ENCODE data around the gene SHISA9. TPM values are rescaled to one million over a fixed set of nuclear protein-coding genes. Genes with fewer than 3 reads are reported as not detected.

Gene SHISA9
- polyA plus RNA-seq, 6 donors from 2014 or later, result not detected

DNA sequence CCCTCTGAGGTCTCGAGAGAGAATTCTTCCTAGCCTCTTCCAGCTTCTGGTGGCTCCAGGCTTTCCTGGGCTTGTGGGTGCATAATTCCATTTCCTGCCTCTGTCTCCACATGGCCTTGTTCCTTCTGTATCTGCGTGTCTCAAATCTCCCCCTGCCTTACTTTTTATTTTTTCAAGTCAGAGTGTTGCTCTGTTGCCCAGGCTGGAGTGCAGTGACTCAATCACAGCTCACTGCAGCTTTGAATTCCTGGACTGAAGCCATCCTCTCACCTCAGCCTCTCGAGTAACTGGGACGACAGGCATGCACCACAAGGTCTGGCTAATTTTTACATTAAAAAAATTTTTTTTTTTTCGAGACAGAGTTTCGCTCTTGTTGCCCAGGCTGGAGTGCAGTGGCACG lies 120.6 kb downstream of the SHISA9 start:
- no peak overlapping the region for H3K27ac Mint-ChIP-seq
- H3K27me3 Mint-ChIP-seq, result peaks cover 4 to 6% (median 5%) of the 10 kb centered on the region in 3 donors
- ATAC-seq (ENCODE audit: low read depth in 2 of 2) (no peak), DNase-seq (no peak)
- no peak overlapping the region for H3K4me3 Mint-ChIP-seq
- peaks cover 0 to 7% of the 10 kb centered on the region in 2 donors for H3K36me3 Mint-ChIP-seq
- peaks cover 0 to 9% (median 7%) of the 10 kb centered on the region in 7 donors for H3K9me3 Mint-ChIP-seq
- H3K4me1 Mint-ChIP-seq, result no peaks in the 10 kb centered on the region

DNA sequence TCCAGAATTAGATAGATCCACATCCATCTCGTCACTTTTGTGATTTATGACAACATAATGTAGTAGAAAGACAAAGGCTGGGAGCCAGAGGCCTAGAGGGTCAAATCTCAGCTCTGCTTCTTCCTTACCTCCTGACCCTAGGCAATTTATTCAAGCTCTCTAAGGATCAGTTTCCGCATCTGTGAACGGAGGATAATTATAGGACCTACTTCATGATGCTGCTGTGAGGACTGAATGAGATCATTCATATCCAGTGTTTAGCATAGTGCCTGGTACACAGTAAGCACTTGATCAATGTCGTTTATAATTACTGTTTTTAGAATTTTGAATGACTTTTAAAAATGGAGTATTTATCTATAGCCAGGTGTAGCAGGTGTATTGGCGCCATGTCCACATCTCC lies 128.4 kb downstream of the SHISA9 start:
- DNase-seq (no peak), ATAC-seq (ENCODE audit: low read depth in 2 of 2) (no peak)
- peaks cover 0 to 7% of the 10 kb centered on the region in 2 donors for H3K36me3 Mint-ChIP-seq
- H3K4me3 Mint-ChIP-seq, result no peak overlapping the region
- no peaks in the 10 kb centered on the region for H3K27me3 Mint-ChIP-seq
- peaks cover 0 to 25% (median 10%) of the 10 kb centered on the region in 7 donors for H3K9me3 Mint-ChIP-seq
- H3K27ac Mint-ChIP-seq, result no peak overlapping the region
- no peaks in the 10 kb centered on the region for H3K4me1 Mint-ChIP-seq

DNA sequence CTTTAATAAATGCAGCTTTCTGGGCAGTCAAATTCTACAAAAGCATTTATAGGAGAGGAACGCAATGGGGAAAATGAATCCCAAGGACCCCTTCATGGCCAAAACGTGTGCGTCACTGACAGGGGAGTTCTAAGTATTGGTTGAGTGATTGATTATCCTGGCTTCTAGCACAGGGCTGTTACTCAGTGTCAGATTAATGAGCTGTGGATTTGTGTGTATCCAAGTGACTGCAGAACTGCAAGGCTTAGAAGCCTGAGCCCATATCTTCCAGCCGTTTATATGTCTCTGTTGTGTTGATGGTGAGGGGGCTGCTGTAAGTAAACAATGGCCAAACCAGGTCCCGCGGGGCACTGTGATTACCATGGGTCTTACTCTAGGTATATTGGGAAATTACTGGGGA lies 129.4 kb downstream of the SHISA9 start:
- Mint-ChIP-seq H3K9me3 (peaks cover 0 to 25% (median 10%) of the 10 kb centered on the region in 7 donors), H3K4me1 (no peaks in the 10 kb centered on the region), H3K36me3 (peaks cover 0 to 7% of the 10 kb centered on the region in 2 donors), H3K27ac (no peak overlapping the region), H3K4me3 (no peak overlapping the region), H3K27me3 (no peaks in the 10 kb centered on the region)
- ATAC-seq (ENCODE audit: low read depth in 2 of 2) (no peak), DNase-seq (no peak)

DNA sequence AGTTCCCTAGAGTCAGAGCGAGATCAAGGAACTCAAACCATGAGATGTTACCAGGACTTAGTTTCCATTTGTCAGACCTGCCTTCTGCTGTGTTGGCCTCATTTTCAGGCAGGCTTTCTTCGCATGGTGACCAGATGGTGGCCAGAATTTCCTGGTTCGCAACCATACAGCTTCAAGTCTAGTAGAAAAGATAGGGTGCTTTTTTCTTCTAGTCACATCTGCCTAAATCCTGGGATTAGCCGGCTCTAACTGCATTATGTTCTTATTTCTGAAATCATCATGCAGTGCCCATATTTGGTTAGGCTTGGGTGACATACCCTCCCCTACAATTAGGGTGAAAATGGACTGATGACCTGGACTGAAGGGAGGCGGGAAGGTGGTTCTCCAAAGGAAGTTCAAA lies 131.5 kb downstream of the SHISA9 start:
- ATAC-seq (ENCODE audit: low read depth in 2 of 2) (no peak), DNase-seq (no peak)
- Mint-ChIP-seq H3K27me3 (no peaks in the 10 kb centered on the region), H3K27ac (no peak overlapping the region), H3K4me1 (no peaks in the 10 kb centered on the region), H3K36me3 (no peaks in the 10 kb centered on the region), H3K4me3 (no peak overlapping the region), H3K9me3 (peaks cover 0 to 16% (median 10%) of the 10 kb centered on the region in 7 donors)

DNA sequence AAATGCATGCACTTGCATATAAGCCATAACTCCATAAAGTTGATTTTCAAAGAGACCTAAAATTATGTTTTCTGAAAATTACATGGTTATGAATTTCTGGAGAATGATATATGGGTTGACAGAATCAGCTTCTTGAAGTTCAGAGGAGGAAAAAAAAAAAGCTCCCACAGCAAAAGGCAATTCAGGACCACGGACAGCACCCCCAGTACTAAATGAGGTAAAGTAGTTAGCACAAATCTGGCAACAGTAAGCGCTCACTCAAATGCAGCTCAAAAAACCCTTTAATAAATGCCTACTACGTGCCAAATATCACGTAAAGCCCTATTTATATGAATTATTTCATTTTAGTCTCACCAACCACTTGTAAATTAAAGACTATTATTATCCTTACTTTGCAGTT lies 135.2 kb downstream of the SHISA9 start:
- peaks cover 0 to 5% of the 10 kb centered on the region in 2 donors for H3K36me3 Mint-ChIP-seq
- ATAC-seq (ENCODE audit: low read depth in 2 of 2) (no peak), DNase-seq (no peak)
- no peak overlapping the region for H3K27ac Mint-ChIP-seq
- no peaks in the 10 kb centered on the region for H3K4me1 Mint-ChIP-seq
- H3K9me3 Mint-ChIP-seq, result peaks cover 0 to 20% (median 11%) of the 10 kb centered on the region in 7 donors
- H3K27me3 Mint-ChIP-seq, result peaks cover 0 to 5% (median 0%) of the 10 kb centered on the region in 3 donors
- no peak overlapping the region for H3K4me3 Mint-ChIP-seq

DNA sequence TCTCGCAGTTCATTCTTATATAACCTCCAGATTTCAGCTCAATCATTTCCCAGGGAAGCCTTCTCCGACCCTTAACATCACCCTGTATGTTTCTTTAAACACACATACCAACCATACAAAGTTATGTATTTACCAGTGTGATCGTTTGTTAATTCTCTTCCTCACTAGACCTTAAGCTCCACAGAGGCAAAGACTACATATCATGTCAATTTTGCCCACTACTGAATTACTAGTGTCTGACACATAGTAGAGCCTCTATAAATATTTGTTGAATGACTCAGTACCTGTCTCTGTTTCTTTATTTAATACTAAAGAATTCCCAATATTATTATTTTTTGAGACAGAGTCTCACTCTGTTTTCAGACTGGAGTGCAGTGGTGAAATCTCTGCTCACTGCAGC lies 137.2 kb downstream of the SHISA9 start:
- DNase-seq, result no peak
- H3K36me3 Mint-ChIP-seq, result peaks cover 0 to 5% of the 10 kb centered on the region in 2 donors
- H3K4me1 Mint-ChIP-seq, result no peaks in the 10 kb centered on the region
- peaks cover 0 to 5% (median 0%) of the 10 kb centered on the region in 3 donors for H3K27me3 Mint-ChIP-seq
- peaks cover 4 to 27% (median 18%) of the 10 kb centered on the region in 7 donors for H3K9me3 Mint-ChIP-seq
- H3K4me3 Mint-ChIP-seq, result no peak overlapping the region
- no peak overlapping the region for H3K27ac Mint-ChIP-seq
- no peak for ATAC-seq (ENCODE audit: low read depth in 2 of 2)

DNA sequence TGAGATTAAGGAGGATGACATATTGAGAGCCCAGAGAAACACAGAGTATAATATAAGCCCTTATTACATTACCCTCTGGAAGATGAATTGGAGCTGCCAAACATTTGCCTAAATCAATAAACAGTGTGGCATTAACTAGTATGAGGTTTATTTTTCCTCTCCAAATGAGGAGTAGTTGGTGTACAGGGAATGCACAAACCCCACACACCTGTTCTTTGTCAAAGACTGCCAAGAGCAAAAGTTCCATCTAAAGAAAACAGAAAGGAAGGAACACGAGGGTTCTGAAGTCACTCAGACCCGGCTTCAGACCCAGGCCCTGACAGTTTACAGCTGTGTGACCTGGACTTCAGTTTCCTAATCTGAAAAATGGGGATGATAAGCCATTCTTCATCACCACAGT lies 138.1 kb downstream of the SHISA9 start:
- no peak for DNase-seq
- ATAC-seq (ENCODE audit: low read depth in 2 of 2), result no peak
- Mint-ChIP-seq H3K4me3 (no peak overlapping the region), H3K27me3 (peaks cover 0 to 5% (median 0%) of the 10 kb centered on the region in 3 donors), H3K9me3 (peaks cover 5 to 30% (median 20%) of the 10 kb centered on the region in 7 donors), H3K27ac (no peak overlapping the region), H3K36me3 (peaks cover 0 to 5% of the 10 kb centered on the region in 2 donors), H3K4me1 (no peaks in the 10 kb centered on the region)

DNA sequence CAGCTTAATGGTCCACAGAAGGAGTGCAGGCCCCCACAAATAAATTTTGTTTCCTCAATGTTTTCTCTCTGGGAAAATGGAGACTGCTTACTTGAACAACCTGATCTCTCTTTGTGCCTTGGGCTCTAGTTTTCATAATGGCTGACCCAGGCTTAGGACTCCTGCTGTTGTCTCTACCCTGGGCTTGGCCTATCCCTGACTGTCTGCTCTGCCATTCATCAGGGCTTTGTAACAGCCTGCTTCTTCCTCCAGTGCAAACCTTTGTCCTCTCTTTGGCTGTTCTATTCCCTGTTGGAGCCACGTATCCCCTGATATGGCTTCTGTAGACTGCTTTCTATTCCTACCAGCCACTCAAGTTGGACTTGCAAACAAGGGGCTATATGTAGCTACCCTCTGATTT lies 139.8 kb downstream of the SHISA9 start:
- no peak for ATAC-seq (ENCODE audit: low read depth in 2 of 2)
- no peak for DNase-seq
- H3K4me1 Mint-ChIP-seq, result no peaks in the 10 kb centered on the region
- no peak overlapping the region for H3K4me3 Mint-ChIP-seq
- no peak overlapping the region for H3K27ac Mint-ChIP-seq
- H3K9me3 Mint-ChIP-seq, result peaks cover 5 to 30% (median 20%) of the 10 kb centered on the region in 7 donors
- peaks cover 0 to 9% (median 0%) of the 10 kb centered on the region in 3 donors for H3K27me3 Mint-ChIP-seq
- peaks cover 0 to 5% of the 10 kb centered on the region in 2 donors for H3K36me3 Mint-ChIP-seq

DNA sequence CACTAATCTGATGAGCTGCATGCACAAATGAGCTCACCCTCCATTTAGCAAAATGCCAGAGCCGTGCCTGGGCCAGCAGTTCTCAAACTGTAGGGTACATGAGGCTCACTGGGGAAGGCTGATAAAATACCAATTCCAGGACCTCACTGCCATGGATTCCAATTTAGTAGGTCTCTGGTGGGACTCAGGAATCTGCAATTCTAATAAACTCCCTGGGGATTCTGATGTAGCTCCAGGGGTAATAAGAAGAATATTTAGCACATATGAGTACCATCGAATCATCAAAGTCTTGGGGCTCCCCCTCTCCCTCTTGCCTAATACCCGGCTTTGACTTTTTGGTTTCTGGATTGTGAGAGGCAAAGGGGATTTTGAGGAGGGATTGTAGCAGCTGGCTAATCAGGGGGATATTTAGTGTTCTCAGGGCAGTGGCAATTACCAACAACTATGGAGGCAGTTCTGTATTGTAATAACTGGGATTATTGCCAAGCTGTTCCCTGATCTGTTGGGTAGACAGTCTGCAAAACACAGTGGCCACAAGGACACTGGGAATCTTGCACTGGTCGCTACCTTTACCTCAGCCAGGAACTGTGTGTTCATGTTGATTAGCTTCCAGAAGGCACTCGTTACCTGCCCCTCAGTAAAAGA lies 140.4 kb downstream of the SHISA9 start:
- ATAC-seq (ENCODE audit: low read depth in 2 of 2) (no peak), DNase-seq (no peak)
- Mint-ChIP-seq H3K36me3 (peaks cover 0 to 5% of the 10 kb centered on the region in 2 donors), H3K27me3 (peaks cover 0 to 9% (median 4%) of the 10 kb centered on the region in 3 donors), H3K9me3 (peaks cover 5 to 30% (median 18%) of the 10 kb centered on the region in 7 donors), H3K27ac (no peak overlapping the region), H3K4me3 (no peak overlapping the region), H3K4me1 (no peaks in the 10 kb centered on the region)

DNA sequence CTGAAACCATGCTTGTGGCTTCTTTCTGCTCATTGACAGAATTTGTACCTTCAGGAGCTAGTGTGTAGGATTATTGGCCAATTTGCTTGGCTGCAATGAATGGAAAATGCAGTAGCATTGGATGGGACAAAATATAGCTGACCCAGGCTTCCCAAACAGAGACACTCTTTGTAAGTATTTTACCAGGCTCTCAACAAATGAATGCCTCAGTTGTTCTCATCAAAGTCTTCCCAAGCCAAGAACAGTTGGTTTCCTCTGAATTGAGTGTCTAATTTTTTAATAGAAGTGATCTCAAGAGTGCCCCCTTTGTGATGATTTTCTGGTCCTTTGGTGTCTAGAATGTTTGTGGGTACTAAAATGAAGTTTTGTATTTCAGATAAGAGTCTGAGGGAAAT lies 140.9 kb downstream of the SHISA9 start:
- ATAC-seq (ENCODE audit: low read depth in 2 of 2), result no peak
- Mint-ChIP-seq H3K9me3 (peaks cover 5 to 28% (median 17%) of the 10 kb centered on the region in 7 donors), H3K36me3 (peaks cover 0 to 5% of the 10 kb centered on the region in 2 donors), H3K27ac (no peak overlapping the region), H3K4me3 (no peak overlapping the region), H3K4me1 (no peaks in the 10 kb centered on the region), H3K27me3 (peaks cover 0 to 9% (median 6%) of the 10 kb centered on the region in 3 donors)
- DNase-seq, result no peak

DNA sequence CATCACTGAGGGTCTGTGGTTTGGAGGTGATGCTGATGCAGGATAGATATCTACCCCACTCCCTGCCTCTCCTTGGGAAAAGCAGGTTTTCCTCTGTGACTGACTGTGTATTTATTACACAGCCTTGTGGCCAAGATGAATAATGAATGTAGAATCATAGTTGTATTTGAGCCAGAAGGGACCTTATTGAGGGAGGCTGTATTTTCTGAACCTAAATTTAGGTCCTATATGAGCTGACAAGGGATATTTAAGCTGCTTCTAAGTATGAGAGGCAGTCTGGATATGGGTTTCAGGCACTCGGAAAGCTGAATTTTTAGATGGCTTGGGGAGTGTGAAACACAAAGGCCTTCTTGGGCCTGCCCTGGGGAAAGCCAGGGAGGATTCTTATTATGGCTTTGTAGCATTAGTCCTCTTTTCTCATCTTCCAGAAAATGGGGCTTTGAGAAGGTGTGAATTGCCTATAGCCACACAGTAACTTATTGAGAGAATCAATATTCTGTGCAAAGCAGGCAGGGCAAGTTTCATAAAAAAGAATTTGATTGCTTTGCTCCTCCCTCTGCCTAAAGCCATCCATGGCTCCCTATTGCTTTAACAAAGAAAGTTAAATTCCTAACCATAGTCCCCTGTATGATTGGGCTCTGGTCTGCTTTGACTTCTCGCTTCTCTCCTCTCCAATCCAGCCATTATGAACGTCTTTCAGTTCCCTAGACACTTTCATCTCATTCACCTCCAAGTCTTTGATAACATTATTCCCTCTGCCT lies 144.8 kb downstream of the SHISA9 start:
- H3K4me3 Mint-ChIP-seq, result no peak overlapping the region
- H3K9me3 Mint-ChIP-seq, result peaks cover 0 to 24% (median 8%) of the 10 kb centered on the region in 7 donors
- peaks cover 0 to 6% (median 3%) of the 10 kb centered on the region in 3 donors for H3K27me3 Mint-ChIP-seq
- no peaks in the 10 kb centered on the region for H3K36me3 Mint-ChIP-seq
- no peak overlapping the region for H3K27ac Mint-ChIP-seq
- no peaks in the 10 kb centered on the region for H3K4me1 Mint-ChIP-seq
- ATAC-seq (ENCODE audit: low read depth in 2 of 2) (no peak), DNase-seq (no peak)

DNA sequence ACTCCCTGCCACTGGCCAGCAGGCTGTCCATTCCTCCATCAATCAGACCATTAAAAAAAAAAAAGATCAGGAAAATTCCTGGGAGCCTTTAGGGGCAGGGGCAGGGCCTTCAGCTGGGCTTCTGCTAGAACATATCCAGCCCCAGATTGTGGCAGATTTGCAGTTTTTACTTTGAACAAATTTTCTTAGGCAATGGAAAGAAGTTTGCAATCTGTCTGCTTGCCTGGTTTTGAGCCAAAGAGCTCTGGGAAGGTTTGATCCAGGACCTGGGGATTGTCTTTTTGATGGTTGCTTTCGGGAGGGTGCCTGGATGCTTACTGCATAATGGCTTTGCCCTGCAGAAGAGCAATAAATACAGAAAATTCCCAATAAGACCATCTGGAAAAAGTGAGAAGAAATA lies 145.9 kb downstream of the SHISA9 start:
- H3K27ac Mint-ChIP-seq, result no peak overlapping the region
- no peak for DNase-seq
- no peaks in the 10 kb centered on the region for H3K36me3 Mint-ChIP-seq
- H3K27me3 Mint-ChIP-seq, result peaks cover 0 to 6% (median 3%) of the 10 kb centered on the region in 3 donors
- no peak for ATAC-seq (ENCODE audit: low read depth in 2 of 2)
- no peak overlapping the region for H3K4me3 Mint-ChIP-seq
- H3K9me3 Mint-ChIP-seq, result peaks cover 0 to 20% (median 11%) of the 10 kb centered on the region in 7 donors
- no peaks in the 10 kb centered on the region for H3K4me1 Mint-ChIP-seq

DNA sequence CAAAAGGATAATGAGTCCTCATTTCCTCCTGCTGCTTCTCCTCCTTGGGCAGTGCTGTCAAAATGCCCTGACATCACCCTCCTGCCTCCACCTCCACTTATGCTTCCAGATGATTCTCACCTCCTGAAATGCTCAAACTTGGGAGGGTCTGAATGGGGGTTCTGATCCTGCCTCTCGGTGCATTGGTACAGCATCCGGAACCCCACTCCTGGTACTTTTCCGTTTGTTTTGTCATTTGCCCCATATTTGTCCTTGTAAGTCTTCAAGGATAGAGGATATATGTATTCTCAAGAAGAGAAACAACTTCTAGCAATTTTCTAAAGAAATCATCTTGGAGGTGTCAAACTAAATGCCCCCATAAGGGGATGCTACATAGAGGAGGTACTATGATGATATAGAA lies 148.3 kb downstream of the SHISA9 start:
- peaks cover 4 to 13% (median 12%) of the 10 kb centered on the region in 7 donors for H3K9me3 Mint-ChIP-seq
- H3K27me3 Mint-ChIP-seq, result peaks cover 0 to 6% (median 3%) of the 10 kb centered on the region in 3 donors
- DNase-seq (no peak), ATAC-seq (ENCODE audit: low read depth in 2 of 2) (no peak)
- H3K36me3 Mint-ChIP-seq, result no peaks in the 10 kb centered on the region
- no peaks in the 10 kb centered on the region for H3K4me1 Mint-ChIP-seq
- H3K27ac Mint-ChIP-seq, result no peak overlapping the region
- no peak overlapping the region for H3K4me3 Mint-ChIP-seq

DNA sequence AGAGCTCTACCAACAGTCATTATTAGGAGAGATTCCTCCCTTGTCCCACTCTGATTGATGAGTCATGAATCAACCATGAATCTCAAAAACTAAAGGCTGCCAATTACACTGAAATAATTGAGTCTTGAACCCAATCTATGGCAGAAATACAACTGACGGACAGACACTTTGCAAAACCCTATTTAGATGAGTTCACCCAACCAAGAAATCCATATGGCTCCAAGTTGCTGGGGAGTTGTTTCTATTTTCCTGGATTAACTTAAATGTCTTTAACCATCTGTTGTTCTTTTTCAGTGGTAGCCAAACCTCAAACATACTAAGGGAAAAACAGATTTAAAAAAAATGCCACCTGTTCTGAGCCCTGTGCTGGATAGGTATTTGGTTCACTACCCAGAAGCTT lies 151.0 kb downstream of the SHISA9 start:
- Mint-ChIP-seq H3K27ac (no peak overlapping the region), H3K36me3 (no peaks in the 10 kb centered on the region), H3K4me3 (no peak overlapping the region), H3K27me3 (peaks cover 0 to 5% (median 0%) of the 10 kb centered on the region in 3 donors), H3K9me3 (peaks cover 6 to 14% (median 10%) of the 10 kb centered on the region in 7 donors), H3K4me1 (no peaks in the 10 kb centered on the region)
- DNase-seq (no peak), ATAC-seq (ENCODE audit: low read depth in 2 of 2) (no peak)

Data from naive B cell (primary cell).